Activated CD4-positive, alpha-beta T cell treated with anti-CD3 and anti-CD28 coated beads, Interleukin-2, amount 50 U/mL, for 4 hours (primary cell): Measurements from ENCODE around the gene SKAP2.

Experiments used
- DNase-seq, 2 experiments: peaks; one replicate each; pipeline ENCODE4 v3.0.0-alpha.2; 2020

SKAP2 gene

DNA sequence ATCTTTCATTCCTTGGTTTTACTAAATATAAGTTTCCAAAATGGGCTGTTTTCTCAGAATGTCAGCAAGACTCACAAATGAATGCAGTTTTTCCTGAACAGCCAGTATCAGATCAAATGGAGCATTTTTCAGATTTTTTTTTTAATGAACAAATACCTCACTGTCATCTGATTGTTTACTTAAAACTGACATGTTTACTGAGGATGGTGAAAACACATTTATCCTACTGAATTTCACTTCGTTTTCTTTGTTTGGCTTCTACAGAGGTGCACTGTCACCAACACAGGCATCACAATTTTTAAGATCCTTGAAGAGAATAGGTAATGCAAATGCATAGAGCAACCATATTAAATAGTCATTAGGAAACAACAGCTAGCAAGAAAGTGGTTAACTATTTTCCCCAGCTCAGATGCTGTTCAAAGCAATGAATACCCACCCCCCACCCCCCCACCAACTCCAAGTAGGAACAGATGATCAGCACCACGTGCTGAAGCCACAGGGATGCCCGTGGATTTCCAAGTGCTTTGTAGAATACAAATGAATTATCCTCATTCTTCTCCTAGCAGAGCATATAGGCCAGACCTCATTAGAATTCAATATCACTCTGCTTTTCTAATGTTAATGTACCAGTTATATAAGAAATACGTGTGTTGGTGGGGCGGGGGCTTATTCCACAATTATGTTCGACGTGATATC is 205.9 kb downstream of the SKAP2 start:
- no peak for DNase-seq

DNA sequence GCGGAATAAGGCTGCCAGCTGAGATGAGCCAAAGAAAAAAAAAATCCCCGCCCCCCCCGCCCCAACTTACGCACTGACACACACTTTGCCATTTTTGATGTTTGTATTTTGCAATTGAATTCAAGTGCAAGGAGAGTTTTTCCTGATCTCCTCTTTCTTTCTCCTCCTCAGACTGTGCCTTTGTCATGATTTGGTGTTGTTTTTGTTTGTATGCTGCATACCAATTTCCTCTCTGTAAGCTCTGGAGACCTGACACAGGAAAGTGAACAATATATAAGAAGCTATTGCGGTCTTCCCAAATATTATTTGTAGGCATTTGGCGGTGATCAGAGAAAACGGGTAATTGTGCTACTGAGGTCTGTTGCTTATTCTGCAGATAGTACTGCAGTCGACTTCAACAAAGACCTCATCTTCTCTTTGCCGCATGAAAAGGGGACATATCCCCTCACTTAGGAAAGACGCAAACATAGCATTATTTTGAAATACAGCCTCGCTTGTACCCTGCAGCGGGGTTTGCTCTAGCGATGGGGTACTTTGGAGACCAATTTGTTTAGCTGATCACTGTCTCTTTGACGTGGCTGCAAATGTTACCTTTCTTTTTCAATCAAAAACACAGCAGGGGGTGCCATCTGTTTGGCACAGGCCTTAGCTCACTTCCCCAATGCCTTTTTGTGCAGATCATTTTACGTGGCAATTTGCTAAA is 206.6 kb downstream of the SKAP2 start:
- DNase-seq: no peak

GRCh38 chr7:26657206-26657641 is 207.2 kb downstream of the SKAP2 start:
- DNase-seq: no peak

DNA sequence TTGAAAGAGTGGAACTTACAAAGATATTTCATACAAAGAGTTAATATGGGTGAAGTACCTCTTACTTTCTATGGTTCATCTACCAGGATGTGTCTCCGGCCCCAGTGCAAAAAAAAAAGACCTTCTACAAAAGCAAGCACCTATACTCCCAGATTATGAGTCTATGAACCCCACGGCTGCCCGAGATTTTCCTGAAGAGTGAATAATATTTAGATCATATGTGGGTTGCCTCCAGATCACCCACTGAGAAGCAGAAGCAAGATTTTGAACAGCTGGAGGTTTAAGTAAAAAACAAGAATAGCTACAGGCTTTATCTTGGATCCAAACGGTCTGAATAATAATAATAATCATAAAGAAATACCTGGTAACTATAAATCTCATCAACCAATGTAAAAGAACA is 207.7 kb downstream of the SKAP2 start:
- no peak for DNase-seq

GRCh38 chr7:26655781-26656180 is 208.6 kb downstream of the SKAP2 start:
- no peak for DNase-seq

GRCh38 chr7:26653430-26654399 is 210.7 kb downstream of the SKAP2 start:
- DNase-seq: no peak

- DNase-seq: no peak
These were observed 211.8 kb downstream of the SKAP2 start for GRCh38 chr7:26652401-26653100.

DNA sequence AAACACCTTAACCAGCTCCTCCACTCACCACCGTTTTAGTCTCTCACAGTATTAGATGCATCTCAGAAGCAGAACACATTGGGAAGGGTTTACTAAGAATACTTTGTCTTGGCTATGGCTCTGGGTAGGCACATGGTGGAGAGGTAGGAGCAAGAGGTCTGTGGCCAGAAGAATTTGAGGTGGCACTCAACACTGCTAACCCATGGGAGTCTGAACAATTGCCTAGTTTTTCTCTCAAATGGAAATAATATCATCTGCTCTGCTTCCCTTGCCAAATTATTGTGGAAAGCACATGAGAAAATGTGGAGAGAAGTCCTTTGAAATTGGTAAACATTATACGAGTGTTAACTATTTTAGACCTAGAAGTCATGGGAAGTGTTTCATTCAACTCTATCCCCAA is 214.3 kb downstream of the SKAP2 start:
- DNase-seq: no peak

DNA sequence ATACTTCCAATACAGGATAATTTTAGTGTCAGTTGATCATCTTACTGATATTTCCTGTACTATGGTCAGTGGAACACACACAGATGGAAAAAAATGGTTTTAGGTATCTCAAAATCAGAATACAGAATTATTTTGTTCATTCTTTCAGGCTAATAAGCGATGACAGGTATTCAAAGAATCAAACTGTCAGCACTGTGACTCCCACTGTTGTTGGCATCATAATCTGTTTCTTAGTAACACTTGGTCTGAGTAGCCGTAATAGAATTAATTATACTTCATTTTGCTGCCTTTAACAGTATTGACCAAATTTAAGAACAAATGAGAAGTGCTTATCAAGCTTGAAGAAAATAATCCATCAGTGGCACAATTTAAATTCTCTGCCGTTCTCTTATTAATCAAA is 215.0 kb downstream of the SKAP2 start:
- no peak for DNase-seq

- DNase-seq: no peak
These were observed 215.8 kb downstream of the SKAP2 start for GRCh38 chr7:26648554-26648953.

GRCh38 chr7:26646336-26647048 is 217.9 kb downstream of the SKAP2 start:
- DNase-seq: no peak

GRCh38 chr7:26645121-26645520 is 219.3 kb downstream of the SKAP2 start:
- DNase-seq: no peak

- DNase-seq: no peak
These were observed 222.0 kb downstream of the SKAP2 start for GRCh38 chr7:26642416-26642815.

DNA sequence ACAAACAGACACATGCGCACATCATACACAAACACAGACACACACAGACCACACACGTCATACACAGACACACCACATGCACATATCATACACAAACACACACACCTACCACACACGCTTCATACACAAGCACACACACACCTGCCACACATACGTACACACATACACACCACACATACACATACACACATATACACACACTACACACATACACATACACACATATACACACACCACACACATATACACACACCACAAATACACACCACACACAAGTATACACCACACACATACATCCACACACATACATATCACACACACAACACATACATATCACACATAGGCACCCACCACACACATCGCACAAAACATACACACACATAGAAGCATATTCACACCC is 224.7 kb downstream of the SKAP2 start:
- no peak for DNase-seq

GRCh38 chr7:26639111-26639510 is 225.3 kb downstream of the SKAP2 start:
- DNase-seq: no peak

GRCh38 chr7:26638140-26638539 is 226.2 kb downstream of the SKAP2 start:
- DNase-seq: no peak

DNA sequence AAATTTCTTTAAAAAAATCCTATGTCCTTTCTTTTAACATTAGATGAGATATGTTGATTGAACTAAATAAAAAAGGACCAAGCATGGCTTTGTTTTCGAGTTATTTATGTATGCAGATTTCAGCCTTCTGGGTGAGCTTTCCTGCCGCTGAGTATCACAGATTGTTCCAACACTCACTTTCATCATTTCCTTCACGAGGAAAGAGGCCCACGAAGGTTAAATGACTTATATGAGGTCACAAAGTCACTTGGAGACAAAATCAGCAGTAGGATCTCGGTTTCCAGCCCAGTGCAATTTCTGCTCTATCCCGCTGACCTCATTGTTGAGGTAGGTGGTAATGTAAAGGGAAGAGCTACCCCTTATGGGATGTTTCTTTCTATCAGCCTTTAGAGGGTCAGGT is 226.8 kb downstream of the SKAP2 start:
- DNase-seq: no peak

GRCh38 chr7:26636808-26637207 is 227.6 kb downstream of the SKAP2 start:
- no peak for DNase-seq

- no peak for DNase-seq
These were observed 230.8 kb downstream of the SKAP2 start for GRCh38 chr7:26633557-26633956.

- no peak for DNase-seq
These were observed 232.8 kb downstream of the SKAP2 start for GRCh38 chr7:26631601-26632000.

- no peak for DNase-seq
These were observed 233.3 kb downstream of the SKAP2 start for GRCh38 chr7:26630941-26631580.

DNA sequence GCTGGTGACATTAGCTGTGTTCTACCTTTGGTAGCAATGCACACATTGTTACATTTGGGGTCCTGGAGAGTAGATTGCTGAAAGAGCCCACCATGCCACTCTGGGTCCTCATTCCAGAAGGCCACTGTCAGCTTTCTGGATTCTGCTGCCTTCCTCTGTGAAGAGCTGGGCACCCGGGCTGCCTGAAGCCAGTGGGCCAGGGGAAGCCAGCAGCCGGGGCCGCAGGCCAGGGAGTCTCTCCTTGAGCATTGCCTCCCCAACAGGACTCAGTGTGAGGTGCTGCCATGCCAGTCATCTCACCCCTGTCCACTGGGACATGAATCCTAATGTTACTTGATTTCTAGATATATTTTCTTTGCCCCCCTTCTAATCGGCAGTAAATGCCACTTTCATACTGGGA is 234.0 kb downstream of the SKAP2 start:
- no peak for DNase-seq
